ENCODE measurements around the gene CRACDL.
A peak's percentile ranks its signal among the peaks of the same experiment; 100 is the strongest.

CRACDL gene

DNA sequence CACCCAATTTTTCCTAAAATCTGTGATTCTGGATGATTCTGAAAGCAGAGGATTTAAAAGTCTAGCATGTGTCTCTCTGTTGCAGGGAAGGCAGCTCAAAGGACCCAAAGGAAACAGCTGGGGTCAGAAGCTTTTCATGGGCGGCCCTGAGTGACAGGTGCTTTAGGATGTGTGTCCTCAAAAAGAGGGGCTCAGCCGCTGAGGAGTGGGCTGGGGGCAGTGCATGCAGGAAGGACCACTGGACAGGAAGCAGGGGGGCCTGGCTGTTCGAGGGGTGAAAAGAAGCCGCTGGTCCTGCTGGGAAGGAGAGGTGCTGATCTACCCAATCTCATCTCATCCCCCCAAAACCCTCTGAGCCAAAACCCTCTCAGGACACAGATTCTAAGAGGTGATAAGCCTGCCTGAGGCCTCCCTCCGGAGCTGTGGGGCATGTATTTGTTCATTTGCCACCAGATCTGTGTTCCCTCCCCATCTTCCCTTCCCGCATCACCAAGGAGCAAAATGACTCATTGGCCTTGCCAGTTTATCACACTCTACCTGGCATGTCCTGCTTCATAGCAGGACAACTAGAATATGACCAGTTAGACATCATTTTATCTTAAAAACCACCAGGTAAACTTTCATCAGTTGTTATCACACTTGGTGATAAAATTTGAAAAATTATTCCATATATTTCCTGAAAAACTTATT, 106.3 kb downstream of the CRACDL start:
- Histone ChIP-seq H3K4me3 (replicated peaks; ENCODE audit: insufficient read depth, low read length) (no peak overlapping the region), H3K27me3 (ENCODE audit: insufficient read depth, poor library complexity, severe bottlenecking) (no peaks in the 10 kb centered on the region), H3K27ac (replicated peaks) (peak overlapping the region; percentile 69)
- TF ChIP-seq SPI1 (IDR thresholded peaks at IDR 0.05; ENCODE audit: borderline replicate concordance, low read depth) = no peak
- DNase-seq (ENCODE audit: low read depth in 1 of 2, low spot score in 1 of 2) = no peak

DNA sequence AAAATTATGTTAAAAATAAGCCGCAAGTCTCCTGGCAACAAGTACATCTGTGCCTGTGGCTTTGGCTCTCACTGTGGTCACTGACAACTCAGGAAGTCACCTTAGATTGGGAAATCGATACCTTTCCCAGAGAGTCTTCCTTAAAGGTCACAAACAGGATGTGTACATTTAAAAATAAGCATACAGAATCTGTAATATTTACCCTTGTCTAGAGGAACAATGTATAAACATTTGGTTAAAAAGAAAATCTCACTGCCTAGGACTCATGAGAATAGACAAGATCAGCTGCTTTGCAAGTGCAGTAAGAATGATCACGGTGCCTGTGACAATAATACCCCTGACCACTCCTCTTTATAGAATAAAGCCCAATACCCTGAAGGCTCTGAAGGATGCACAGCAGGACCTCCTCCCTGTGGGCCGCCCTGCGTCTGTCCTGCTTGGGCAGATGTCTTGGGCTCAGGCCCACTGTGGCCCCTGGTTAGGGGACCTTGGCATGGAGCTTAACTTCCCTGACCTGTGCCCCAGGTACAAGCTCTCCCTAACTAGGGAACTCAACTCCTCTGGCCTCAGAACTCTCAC, 107.1 kb downstream of the CRACDL start:
- no peaks in the 10 kb centered on the region for H3K27me3 ChIP-seq (ENCODE audit: insufficient read depth, poor library complexity, severe bottlenecking)
- TF ChIP-seq POLR2AphosphoS5 (IDR thresholded peaks at IDR 0.05; ENCODE audit: low read depth) (no peak), GABPA (IDR thresholded peaks at IDR 0.05; ENCODE audit: low read depth) (no peak), SPI1 (IDR thresholded peaks at IDR 0.05; ENCODE audit: borderline replicate concordance, low read depth) (no peak)
- TF ChIP-seq, protein P1, sequence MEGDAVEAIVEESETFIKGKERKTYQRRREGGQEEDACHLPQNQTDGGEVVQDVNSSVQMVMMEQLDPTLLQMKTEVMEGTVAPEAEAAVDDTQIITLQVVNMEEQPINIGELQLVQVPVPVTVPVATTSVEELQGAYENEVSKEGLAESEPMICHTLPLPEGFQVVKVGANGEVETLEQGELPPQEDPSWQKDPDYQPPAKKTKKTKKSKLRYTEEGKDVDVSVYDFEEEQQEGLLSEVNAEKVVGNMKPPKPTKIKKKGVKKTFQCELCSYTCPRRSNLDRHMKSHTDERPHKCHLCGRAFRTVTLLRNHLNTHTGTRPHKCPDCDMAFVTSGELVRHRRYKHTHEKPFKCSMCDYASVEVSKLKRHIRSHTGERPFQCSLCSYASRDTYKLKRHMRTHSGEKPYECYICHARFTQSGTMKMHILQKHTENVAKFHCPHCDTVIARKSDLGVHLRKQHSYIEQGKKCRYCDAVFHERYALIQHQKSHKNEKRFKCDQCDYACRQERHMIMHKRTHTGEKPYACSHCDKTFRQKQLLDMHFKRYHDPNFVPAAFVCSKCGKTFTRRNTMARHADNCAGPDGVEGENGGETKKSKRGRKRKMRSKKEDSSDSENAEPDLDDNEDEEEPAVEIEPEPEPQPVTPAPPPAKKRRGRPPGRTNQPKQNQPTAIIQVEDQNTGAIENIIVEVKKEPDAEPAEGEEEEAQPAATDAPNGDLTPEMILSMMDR (IDR thresholded peaks at IDR 0.05; ENCODE audit: insufficient read depth, low read length) = no peak
- TF ChIP-seq, protein P2, sequence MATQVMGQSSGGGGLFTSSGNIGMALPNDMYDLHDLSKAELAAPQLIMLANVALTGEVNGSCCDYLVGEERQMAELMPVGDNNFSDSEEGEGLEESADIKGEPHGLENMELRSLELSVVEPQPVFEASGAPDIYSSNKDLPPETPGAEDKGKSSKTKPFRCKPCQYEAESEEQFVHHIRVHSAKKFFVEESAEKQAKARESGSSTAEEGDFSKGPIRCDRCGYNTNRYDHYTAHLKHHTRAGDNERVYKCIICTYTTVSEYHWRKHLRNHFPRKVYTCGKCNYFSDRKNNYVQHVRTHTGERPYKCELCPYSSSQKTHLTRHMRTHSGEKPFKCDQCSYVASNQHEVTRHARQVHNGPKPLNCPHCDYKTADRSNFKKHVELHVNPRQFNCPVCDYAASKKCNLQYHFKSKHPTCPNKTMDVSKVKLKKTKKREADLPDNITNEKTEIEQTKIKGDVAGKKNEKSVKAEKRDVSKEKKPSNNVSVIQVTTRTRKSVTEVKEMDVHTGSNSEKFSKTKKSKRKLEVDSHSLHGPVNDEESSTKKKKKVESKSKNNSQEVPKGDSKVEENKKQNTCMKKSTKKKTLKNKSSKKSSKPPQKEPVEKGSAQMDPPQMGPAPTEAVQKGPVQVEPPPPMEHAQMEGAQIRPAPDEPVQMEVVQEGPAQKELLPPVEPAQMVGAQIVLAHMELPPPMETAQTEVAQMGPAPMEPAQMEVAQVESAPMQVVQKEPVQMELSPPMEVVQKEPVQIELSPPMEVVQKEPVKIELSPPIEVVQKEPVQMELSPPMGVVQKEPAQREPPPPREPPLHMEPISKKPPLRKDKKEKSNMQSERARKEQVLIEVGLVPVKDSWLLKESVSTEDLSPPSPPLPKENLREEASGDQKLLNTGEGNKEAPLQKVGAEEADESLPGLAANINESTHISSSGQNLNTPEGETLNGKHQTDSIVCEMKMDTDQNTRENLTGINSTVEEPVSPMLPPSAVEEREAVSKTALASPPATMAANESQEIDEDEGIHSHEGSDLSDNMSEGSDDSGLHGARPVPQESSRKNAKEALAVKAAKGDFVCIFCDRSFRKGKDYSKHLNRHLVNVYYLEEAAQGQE (IDR thresholded peaks at IDR 0.05; ENCODE audit: insufficient replicate concordance, low read depth) = no peak
- peak; percentile 66 to 70 for DNase-seq (ENCODE audit: low read depth in 1 of 2, low spot score in 1 of 2)
- H3K4me3 ChIP-seq (replicated peaks; ENCODE audit: insufficient read depth, low read length) = no peak overlapping the region
- peak overlapping the region; percentile 69 for H3K27ac ChIP-seq (replicated peaks)

DNA sequence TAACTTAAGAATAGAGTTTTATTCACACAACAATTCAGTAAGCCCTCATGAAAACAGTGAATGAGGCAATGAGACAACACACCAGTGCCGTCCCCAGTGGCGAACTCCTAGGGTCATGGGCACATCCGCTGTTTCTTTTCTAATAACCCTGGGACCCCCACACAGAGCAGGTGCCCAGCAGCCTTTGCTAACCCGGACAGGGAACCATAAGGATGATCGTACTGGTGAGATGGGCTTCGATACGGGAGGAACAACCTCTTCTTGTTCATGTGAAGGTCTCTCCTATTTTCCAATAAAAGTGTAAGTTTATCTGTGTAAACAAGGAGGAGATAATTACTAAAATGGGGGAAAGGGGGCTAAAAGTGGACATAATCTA, 107.7 kb downstream of the CRACDL start:
- H3K27ac ChIP-seq (replicated peaks) = peak overlapping the region; percentile 69
- no peak for DNase-seq (ENCODE audit: low read depth in 1 of 2, low spot score in 1 of 2)

More for the DNA sequence above, 107.7 kb downstream of the CRACDL start:
- TF ChIP-seq POLR2AphosphoS5 (IDR thresholded peaks at IDR 0.05; ENCODE audit: low read depth) (no peak), SPI1 (IDR thresholded peaks at IDR 0.05; ENCODE audit: borderline replicate concordance, low read depth) (no peak), GABPA (IDR thresholded peaks at IDR 0.05; ENCODE audit: low read depth) (no peak)
- TF ChIP-seq, protein P2 (IDR thresholded peaks at IDR 0.05; ENCODE audit: insufficient replicate concordance, low read depth) = no peak
- TF ChIP-seq, protein P1 (IDR thresholded peaks at IDR 0.05; ENCODE audit: insufficient read depth, low read length) = no peak
- Histone ChIP-seq H3K27me3 (ENCODE audit: insufficient read depth, poor library complexity, severe bottlenecking) (no peaks in the 10 kb centered on the region), H3K4me3 (replicated peaks; ENCODE audit: insufficient read depth, low read length) (no peak overlapping the region)
